H1 (cell line): ENCODE results near the gene SH3GL1. TPM values are rescaled to one million over a fixed set of nuclear protein-coding genes. Genes with fewer than 3 reads are reported as not detected.

Source experiments
- RBBP5 ChIP-seq: IDR thresholded peaks from 2 replicates; pipeline ENCODE4 v1.7.1; 2012; ENCODE audit warnings: low read depth, mild to moderate bottlenecking, inconsistent platforms, low read length, moderate library complexity, borderline replicate concordance
- SP4 ChIP-seq: IDR thresholded peaks from 2 replicates; pipeline ENCODE4 v1.6.1; 2012; ENCODE audit warnings: low read length, inconsistent platforms
- polyA plus RNA-seq, 7 experiments: library from polyadenylated mRNA; depleted of rRNA in 3 of 7; stranded (reverse) in 5 of 7; unstranded in 2 of 7; fragments of >200 nt in 5 of 7; fragments of 200-250 nt in 2 of 7; gene quantifications; 1 replicate in 5 of 7; 2 replicates in 1 of 7; 4 replicates in 1 of 7; pipeline versions ENCODE4 v1.2.1 to v1.2.3, GENCODE V29; 2011 to 2013; ENCODE audit warnings: missing spikeins in 2 of 7, mixed read lengths in 2 of 7
- total RNA-seq: library from RNA; stranded (reverse); fragmentation: NEBNext Ultra II Directional; extraction: Animal tissue kit (Norgen Biotek cat#: 25700); gene quantifications from 2 replicates; pipeline ENCODE4 v1.2.1, GENCODE V29; 2021

SH3GL1 gene
- total and polyA plus RNA-seq, 2 of the 8 experiments (the other 6 are each of a cell fraction or from before 2014, with no cell fraction given): 81.5 to 102 TPM

- no peak for TF ChIP-seq SP4
- TF ChIP-seq RBBP5: no peak
Observed at GRCh38 chr19:4367781-4368127, 32.6 kb downstream of the SH3GL1 start (continued).
